Dermis lymphatic vessel endothelial cell (primary cell): ENCODE data around the gene RCAN3. TPM values are rescaled to one million over a fixed set of nuclear protein-coding genes. Genes with fewer than 3 reads are reported as not detected.

Source experiments
- total RNA-seq: library from RNA; depleted of rRNA; stranded (reverse); fragments of >200 nt; gene quantifications from 2 replicates; pipeline ENCODE4 v1.2.1, GENCODE V29; 2014

The RCAN3 gene
- total RNA-seq = 3.1 and 3.9 TPM in 2 replicates

GRCh38 chr1:24502709-24503058 lies at the start of gene RCAN3:
Gene RCAN3 (plus strand): TSS chr1:24502836. CDS start chr1:24514373, 11,537 bp downstream.

GRCh38 chr1:24555591-24556413 lies 53.2 kb downstream of the RCAN3 start, which contains the start of gene NCMAP:
Gene NCMAP (plus strand): TSS chr1:24556087. CDS start chr1:24595431, 39,344 bp downstream.

Other genes with a start within 250 kb of the RCAN3 start
- not detected in 2 replicates for gene GRHL3, start 183.5 kb upstream of the RCAN3 start, total RNA-seq
- gene STPG1, start 89.1 kb upstream of the RCAN3 start, total RNA-seq = 1.2 and 1.9 TPM in 2 replicates
- gene NIPAL3, start 87.0 kb upstream of the RCAN3 start, total RNA-seq = 18.0 and 19.1 TPM in 2 replicates
- not detected in 2 replicates for gene NCMAP, start 53.3 kb downstream of the RCAN3 start, total RNA-seq
- 20.7 and 24.5 TPM in 2 replicates for gene SRRM1, start 140.5 kb downstream of the RCAN3 start, total RNA-seq
- 133 and 142 TPM in 2 replicates for gene CLIC4, start 242.6 kb downstream of the RCAN3 start, total RNA-seq